ENCODE data around the gene SUGCT. TPM values are rescaled to one million over a fixed set of nuclear protein-coding genes. Genes with fewer than 3 reads are reported as not detected.

SUGCT gene
- total RNA-seq, 1 donor from 2014 or later = 1.0 TPM

DNA sequence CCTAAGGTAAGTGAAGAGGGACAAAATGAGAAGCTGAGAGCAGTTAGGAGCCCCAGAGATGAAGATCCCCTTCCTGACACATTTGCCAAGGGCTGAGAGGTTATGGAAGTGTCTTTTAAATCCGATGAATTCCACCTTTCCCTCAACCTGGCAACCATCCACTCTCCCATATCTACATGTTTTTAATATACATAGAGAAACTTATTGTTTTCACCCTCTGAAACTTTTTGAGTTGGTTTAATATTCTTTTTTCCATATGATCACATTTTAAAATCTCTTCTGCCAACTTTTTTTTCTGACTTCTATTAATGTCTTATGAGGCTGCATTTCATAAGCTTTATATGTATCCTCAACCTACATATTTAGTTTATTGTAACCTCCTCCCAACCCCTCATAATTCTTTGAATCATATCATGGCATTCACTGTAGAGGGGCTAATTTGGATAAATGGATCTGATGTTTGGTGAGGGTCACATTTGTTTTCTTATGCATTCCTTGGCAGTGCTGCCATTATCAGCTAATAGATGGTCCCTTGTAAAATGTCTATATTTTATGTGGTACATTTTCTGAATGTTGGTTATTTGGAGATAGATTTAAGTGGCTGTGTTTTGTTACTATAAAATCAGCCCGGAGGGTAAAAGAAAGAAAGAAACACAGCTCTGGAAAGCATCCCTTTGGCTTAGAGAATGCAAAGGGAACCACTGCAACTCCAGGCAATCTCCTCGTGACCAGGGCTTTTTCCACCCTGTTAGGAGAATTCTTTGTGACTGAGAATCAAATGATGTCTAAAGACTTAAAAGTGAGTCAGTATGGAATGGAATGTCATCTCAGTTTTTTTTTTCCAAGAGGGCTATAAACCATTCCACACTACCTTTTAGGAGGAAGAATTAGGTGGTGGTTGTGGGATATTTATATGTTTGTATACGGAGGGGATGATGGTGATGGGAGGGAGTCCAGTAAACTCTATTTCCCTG, 334.4 kb downstream of the SUGCT start:
- DNase-seq (ENCODE audit: low read depth in 2 of 2) = no peak

DNA sequence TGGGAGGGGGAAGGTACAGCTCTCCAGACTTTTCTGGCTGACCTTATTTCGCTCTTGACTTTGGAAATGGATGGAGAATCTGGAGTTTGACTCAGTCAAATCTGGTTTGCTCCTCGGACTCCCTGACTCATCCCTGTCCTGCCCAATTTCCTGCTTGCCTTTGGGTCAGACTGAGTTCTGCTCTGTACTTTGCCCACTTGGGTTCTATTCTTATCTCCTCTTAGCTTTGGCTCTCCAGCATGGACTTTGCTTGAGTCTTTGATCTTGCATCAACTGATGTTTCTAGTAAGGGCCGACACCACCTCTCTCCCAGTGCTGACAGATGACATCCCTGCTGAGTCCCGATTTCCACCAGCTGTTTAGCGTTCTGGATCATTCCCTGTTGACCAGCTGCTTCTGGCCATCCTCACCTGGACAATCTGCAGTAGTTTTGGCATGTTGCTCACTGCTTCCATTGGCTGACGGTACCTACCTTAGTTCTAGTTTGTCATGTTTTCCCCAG, 335.3 kb downstream of the SUGCT start:
- no peak for DNase-seq (ENCODE audit: low read depth in 2 of 2)

DNA sequence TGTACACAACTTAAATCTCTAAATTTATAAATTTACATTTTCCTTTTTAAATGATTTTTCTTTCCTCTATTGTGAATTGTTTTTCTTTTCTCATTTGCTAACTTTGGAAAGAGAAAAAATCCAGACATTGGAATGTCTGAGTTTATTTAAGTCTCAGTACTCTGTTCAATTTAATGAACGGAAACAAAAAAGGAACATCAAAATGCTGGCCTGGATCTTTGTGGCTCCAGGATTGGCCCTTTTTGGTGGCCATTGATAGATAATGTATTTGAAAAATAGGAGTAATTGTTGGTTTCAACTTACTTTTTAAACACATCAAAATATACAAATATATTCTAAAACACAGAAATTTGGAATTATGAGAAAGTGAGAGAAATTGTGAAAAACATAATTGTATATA, 336.0 kb downstream of the SUGCT start:
- DNase-seq (ENCODE audit: low read depth in 2 of 2) = no peak

DNA sequence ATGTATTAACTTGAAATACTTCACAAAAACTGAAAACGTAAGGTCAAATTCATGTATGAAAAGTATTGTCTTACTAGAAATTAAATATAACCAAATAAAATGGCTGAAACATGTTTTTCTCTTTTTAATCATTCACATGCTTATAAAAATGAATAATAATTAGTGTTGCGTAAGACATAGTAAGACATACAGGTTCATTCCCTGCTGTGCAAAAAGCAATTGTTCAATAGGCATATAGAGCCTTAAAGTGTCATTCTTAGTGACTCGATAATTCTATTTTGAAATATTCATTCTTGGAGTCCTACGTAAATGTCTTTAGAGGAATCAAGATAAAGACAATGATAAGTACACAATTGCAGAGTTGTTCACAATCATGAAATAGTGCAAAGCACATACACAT, 337.1 kb downstream of the SUGCT start:
- no peak for DNase-seq (ENCODE audit: low read depth in 2 of 2)

DNA sequence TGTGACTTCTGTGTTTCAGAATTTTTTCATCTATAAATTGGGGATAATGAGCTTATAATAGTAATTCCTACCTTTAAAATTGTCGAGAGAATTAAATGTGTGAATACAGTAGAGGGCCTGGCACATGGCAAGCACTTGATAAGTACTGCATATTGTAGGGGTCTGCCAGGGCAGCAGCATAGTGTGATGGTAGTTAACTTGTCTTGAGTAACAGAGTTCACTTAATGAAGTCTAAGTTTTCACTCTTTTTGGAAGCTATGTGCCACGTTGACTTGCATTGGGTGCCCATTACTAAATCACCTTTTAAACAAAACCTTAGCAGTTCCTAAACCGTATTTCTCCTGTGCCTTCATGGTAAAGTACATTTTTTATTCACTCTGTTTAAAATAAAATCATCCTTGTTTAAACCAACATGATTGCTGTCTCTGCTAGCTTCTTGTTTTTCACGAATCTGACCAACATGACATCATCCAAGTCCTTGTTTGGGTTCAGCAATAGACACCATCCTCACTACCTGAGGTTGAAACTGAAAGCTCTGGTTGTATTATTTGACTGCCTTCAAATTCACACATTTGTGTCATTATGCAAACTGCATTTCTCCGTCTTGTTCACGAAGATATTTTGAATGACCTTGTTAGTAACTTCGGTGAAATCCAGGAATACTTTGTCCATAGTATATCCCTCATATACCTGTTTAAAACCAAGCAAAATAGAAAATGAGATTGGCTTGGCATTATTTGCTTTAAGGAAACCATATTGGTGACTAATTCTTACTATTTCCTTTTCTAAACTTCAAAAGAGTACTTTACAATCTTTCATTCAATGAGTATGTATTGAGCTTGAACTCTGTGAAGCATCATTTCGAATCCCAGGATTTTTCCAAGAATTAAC, 340.2 kb downstream of the SUGCT start:
- no peak for DNase-seq (ENCODE audit: low read depth in 2 of 2)

DNA sequence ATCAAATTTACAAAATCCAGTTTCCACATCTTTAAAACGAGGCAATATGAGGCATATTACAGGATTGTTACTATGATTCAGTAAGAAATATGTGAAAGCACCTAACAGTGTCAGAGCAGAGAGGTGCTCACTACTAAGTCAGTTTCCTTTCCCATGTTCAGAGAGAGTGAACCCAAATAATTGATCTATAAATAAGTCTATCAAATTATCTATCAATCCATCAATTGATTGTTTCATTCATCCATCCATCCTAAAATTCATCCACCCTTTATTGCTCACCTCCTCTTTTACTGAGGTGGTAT, 340.8 kb downstream of the SUGCT start:
- no peak for DNase-seq (ENCODE audit: low read depth in 2 of 2)

DNA sequence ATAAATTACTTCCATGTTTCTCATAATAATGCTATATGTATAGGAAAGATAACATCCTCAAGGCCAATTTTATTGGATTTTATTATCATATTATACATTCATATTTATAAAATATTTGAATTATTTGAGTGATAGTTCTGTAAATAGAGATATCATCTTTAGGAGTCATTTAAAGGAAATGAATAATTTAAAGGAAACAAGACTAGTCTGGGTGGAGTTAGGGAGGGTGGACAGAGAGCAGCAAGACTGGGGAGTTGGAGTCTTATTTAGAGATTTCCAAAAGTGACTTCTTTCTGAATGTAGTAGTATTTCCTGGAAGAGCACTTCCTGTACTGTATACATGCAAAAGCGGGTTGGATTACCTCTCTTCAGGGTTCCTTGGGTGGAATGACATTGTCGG, 342.3 kb downstream of the SUGCT start:
- DNase-seq (ENCODE audit: low read depth in 2 of 2) = no peak

DNA sequence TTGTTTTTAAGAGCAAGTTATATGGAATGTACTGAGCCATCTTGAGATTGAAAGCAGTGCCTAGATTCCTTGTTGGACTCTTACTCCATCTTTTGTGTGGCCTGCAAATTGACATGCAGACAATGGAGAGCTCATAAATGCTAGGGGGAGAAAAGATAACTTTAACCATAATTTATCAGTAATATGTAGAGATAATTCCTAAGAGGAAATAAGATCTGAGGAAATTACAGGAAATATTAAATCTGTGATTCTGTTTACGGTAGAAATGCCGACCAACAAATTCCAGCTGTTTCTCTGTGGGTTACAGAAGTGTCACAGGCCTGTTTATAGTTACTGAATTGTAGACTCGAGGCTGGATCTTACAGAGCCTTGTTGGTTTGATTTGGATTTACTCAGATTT, 348.0 kb downstream of the SUGCT start:
- DNase-seq (ENCODE audit: low read depth in 2 of 2) = no peak

DNA sequence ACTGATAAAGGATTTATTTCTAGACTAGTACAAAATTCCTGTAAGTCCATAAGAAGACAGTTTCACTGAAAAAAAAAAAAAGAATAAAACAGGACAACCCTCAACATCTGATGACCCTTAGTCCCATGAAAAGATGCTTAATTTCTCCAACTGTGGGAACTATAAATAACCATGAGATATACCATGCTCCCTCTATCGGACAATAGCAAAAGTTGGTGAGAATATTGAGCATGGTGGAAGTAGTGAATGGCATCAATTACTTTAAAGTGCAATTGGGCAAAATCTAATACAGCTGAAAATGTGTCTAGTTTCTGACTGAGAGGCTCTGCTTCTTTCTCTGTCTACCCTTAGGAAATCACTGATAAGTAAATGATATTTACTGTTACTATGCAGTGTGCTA, 348.8 kb downstream of the SUGCT start:
- no peak for DNase-seq (ENCODE audit: low read depth in 2 of 2)

DNA sequence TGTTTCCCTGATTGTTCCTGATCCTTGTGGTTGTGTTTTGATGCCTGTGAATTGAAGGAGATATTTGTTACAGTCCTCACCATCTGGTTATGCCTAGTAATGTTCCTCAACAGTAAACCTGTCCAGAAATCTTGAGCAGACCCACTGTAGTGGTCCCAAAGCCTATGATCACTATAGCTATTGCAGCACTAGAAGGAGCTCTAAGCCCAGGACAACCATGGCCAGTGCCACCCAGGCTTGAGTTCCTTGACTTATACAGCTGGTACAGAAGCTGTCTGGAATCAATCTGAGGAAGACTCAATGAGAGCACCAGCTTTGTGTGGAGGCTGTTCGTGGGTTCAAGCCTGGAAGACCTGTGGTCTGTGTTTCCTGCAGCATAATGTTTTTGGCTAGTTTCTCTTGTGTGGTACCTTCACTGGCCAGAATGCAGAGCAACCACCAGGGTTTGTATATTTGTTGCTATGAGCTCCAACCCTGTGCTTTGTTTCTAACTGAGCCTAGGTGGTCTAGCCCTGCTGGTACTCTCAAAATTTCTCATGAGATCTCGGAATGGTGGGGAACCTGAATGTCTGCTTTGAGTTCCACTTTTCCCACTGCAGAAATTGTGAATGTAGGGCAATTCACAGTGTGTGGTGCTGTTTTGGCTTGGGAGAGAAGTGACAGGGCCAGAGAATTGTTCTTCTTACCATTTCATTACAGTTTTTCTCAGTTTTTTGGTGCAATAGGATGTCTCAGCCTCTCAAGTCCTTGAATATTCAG, 355.2 kb downstream of the SUGCT start:
- DNase-seq (ENCODE audit: low read depth in 2 of 2) = no peak

DNA sequence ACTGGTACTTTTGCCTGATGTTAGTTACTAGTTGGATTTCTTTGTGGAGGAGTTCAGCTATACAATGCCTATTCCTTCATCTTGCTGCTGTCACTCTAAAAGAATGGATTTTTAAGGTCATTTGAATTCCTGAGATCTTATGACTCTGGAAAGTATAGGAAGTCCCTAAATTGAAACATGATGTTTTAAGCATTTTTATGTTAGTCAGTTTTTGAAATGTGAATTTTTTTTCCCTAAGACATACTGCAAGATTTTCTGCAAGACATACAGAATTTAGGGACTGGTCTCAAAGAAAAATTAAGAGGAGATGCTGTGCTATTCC, 355.8 kb downstream of the SUGCT start:
- DNase-seq (ENCODE audit: low read depth in 2 of 2) = no peak

DNA sequence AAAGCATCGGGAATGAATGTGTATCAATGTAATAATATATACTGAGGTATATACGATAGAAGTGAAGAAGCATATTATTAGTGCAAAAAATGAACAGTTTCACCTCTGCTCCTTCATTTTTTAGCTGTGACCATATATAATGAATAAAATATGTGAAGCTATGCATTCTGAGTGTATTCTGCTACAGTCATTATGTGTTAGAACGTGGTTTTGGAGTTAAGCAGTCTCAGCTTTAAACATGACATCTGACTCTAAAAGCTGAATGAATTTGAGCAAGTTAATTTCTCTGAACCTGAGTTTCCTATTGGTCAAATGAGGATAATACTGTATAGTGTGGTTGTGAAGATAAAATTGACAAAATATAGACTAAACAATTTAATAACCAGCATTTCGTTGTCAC, 358.1 kb downstream of the SUGCT start:
- DNase-seq (ENCODE audit: low read depth in 2 of 2) = no peak

DNA sequence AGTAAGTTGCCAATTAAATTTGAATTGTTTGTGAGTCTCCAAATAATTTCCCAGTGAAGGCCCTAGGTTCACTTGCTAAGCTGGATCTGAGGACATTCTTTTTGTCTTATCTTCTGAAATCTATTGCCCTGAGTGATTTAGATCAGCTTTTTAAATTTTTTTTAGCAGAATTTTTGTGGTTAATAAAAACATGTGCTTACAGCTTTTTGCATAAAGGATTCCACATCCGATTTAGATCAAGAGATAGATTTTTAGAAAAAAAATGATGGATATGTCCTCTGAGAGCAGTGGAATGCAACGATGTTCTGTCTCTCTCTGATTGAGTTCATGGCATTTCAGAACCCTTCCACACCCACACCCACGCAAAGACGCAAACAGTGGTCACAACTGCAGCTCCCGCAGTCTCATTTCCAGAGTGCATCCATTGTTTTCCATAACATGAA, 358.8 kb downstream of the SUGCT start:
- no peak for DNase-seq (ENCODE audit: low read depth in 2 of 2)

DNA sequence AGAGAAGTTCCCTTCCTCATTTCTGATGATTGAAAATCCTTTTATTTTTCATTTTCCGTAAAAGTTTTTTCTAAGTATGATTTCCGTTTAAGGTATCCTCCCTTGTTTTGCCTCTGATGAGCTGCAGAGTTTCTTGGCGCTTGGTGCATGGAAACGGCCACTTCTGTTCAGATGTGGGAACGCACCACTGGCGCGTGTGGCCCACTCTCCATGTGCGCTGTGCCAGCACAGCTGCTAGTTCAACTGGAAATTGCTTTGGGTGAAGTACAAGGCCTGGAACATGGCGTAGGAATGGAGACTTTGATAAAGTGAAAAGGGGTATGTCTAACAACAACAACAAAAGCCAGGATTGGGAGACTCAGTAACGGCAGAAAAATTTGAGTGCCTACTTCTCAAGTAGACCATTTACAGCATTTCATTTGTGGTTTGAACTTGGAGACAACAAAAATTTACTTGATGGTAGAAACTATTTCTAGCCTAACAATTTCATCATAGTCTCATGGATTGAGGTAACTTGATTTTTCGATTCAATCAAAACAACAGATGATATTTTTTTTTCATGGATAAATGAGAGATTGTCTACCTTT, 364.2 kb downstream of the SUGCT start:
- DNase-seq (ENCODE audit: low read depth in 2 of 2) = no peak

DNA sequence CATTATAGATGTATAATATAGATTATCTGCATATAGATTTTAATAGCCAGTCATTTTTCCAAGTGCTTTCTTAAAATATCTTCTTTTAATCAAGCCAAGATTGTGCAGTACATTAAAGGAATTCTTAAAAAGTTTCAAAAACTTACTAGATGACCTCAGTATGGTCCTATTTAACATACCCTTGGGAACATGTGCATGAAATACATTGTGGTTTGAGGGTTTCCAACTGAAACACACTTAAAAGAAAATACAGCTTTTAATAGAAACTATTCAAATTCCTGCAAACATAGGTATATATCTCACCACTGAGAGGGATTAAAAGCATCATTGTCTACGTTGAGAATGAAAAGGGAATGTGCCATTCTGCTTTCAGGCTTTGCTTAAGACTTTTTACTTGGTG, 364.9 kb downstream of the SUGCT start:
- DNase-seq (ENCODE audit: low read depth in 2 of 2) = no peak

DNA sequence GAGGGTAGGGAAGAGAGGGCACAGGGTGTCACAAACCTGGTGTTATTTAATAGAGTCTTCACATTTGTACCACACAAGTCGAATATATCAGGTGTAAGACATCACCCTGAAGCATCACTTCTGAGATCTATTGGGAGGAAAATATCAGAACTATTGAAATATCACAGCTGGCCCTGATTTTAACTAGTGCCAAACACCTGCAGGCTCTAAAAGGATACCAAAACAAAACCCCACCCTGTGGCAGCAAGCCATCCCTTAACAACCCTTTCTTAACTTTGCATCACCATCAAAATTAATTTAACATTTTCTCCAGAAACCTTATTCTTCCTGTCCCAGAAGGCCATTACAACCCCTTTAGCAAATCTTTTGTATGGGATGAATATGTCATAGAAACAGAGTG, 365.4 kb downstream of the SUGCT start:
- no peak for DNase-seq (ENCODE audit: low read depth in 2 of 2)

DNA sequence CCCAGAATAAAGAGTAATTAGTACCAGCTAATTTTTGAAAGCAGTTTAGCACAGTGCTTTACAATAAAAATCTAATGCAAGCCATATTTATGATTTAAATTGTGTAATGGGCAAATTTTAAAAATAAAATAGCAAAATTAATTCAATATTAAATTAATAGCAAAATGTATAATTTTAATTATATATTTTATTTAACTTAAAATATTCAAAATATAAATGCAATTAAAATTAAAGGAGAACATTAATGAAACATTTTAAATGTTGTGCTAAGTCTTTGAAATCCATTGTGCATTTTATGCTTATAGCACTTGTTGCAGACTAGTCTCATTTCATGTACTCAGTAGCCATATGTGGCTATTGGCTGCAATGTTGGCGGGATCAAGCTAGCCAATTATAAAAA, 367.6 kb downstream of the SUGCT start:
- no peak for DNase-seq (ENCODE audit: low read depth in 2 of 2)

DNA sequence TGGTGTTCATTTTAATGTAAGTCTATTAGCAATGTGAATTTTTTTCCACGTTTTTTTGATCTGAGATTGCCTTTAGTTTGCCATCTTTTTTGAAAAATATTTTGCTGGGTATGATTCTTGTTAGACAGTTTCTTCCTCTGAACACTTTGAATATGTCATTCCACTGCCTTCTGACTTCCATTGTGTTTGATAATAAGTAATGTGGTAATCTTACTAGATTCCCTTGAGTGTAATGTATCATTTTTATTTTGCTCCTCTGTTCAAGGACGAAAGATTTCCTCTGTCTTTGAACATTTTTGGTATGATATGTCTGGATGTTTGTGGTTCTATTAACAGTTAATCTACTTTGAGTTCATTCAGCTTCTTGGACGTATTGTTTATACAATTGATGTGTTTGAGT, 371.4 kb downstream of the SUGCT start:
- no peak for DNase-seq (ENCODE audit: low read depth in 2 of 2)

DNA sequence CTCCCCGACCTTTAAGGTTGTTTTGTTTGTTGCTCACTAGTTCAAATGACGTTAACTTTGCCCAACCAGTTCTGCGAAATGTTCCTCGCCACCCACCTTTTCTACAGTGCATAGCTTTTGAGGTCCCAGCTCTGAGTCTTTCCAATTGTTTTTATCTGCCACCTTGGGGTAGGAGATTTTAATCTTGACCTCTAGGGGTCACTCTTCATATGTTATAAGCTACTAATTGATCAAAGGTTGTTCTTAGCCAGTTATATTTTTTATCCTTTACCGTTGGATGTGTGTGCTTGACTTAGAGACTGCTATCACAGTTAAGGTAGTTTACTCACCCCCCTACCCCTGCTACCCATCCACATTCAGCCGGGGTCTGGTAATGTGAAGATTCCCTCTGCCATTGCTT, 372.4 kb downstream of the SUGCT start:
- peak in 1 of 2 donors; percentile 20 for DNase-seq (ENCODE audit: low read depth in 2 of 2)

DNA sequence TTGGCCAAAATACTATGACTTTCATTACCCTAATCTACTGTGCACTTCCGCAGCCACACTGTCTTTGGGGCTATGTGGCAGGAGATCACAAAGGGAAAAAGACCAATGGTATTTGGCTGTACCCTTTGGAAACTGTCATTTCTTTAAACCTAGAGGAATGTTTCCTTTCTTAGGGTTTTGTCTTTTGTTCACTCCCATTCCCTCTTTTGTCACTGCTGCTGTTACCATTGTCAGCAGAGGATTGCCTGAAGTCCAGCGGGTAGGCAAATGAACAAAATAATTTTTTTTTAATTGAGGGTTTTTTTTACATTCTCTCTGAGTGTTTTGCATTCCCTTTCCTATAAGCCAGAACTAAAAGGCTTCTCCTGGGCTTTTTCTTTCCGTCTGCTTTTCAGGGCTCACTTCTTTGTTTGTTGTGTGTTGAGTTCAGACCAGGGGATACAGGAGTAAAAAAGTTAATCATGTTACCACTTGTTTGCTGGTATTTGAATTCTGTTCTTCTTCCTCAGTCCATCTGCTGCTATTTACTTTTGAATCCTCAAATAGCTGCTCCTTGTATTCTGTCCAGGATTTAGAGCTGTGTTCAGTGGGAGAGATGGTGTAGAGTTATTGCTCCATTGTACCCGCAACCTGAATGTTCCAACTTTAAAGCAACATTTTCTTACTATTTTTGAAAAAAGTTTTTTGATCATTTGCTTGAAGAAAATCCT, 374.6 kb downstream of the SUGCT start:
- DNase-seq (ENCODE audit: low read depth in 2 of 2) = no peak

DNA sequence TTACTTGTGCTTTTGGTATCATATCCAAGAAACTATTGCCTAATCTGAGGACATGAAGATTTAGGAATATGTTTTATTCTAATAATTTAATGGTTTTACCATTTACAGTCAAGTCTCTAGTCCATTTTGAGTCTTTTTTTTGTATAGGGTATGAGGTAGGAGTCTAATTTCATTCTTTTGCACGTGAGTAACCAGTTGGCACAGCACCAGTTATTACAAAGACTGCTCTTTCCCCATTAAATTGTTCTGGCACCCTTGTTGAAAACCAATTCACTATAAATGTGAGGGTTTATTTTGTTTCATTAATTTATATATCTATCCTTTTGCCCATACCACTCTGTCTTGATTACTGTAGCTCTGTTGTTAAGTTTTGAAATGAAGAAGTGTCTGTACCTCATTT, 381.6 kb downstream of the SUGCT start:
- no peak for DNase-seq (ENCODE audit: low read depth in 2 of 2)
